ENCODE data around the gene SART1. TPM values are rescaled to one million over a fixed set of nuclear protein-coding genes. Genes with fewer than 3 reads are reported as not detected.

The SART1 gene, protein sequence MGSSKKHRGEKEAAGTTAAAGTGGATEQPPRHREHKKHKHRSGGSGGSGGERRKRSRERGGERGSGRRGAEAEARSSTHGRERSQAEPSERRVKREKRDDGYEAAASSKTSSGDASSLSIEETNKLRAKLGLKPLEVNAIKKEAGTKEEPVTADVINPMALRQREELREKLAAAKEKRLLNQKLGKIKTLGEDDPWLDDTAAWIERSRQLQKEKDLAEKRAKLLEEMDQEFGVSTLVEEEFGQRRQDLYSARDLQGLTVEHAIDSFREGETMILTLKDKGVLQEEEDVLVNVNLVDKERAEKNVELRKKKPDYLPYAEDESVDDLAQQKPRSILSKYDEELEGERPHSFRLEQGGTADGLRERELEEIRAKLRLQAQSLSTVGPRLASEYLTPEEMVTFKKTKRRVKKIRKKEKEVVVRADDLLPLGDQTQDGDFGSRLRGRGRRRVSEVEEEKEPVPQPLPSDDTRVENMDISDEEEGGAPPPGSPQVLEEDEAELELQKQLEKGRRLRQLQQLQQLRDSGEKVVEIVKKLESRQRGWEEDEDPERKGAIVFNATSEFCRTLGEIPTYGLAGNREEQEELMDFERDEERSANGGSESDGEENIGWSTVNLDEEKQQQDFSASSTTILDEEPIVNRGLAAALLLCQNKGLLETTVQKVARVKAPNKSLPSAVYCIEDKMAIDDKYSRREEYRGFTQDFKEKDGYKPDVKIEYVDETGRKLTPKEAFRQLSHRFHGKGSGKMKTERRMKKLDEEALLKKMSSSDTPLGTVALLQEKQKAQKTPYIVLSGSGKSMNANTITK
- 60.3 and 78.4 TPM in 2 replicates for total RNA-seq

DNA sequence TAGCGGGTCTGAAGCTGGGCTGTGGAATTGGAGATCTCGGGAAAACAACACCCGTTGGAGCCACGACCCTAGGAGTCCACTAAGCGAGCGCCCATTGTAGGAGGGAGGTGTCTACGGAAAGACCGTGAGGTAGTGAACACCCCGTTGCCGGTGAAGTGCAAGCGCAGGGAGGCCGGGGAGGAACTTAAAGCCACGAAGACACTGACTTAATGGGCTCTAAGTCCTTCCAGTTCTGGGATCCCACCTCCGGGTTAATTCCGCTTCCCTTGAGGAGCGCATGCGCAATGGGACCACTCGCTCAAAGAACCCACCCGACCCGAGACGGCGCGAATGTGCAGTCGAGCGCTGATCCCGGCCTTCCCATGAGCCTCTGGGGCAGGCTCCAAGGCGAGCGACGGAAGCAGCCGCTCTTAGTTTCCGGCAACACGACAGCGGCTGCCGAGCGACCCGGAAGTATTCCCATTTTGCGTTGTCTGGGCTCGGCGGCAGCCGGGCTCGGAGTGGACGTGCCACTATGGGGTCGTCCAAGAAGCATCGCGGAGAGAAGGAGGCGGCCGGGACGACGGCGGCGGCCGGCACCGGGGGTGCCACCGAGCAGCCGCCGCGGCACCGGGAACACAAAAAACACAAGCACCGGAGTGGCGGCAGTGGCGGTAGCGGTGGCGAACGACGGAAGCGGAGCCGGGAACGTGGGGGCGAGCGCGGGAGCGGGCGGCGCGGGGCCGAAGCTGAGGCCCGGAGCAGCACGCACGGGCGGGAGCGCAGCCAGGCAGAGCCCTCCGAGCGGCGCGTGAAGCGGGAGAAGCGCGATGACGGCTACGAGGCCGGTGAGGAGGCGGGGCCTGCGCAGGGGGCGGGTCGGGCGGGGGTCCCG is at the start of gene SART1:
Gene SART1, plus strand, starts transcription at position 468 of the 874 bp plus-strand sequence. Its CDS starts 47 bp downstream, at position 515.

DNA sequence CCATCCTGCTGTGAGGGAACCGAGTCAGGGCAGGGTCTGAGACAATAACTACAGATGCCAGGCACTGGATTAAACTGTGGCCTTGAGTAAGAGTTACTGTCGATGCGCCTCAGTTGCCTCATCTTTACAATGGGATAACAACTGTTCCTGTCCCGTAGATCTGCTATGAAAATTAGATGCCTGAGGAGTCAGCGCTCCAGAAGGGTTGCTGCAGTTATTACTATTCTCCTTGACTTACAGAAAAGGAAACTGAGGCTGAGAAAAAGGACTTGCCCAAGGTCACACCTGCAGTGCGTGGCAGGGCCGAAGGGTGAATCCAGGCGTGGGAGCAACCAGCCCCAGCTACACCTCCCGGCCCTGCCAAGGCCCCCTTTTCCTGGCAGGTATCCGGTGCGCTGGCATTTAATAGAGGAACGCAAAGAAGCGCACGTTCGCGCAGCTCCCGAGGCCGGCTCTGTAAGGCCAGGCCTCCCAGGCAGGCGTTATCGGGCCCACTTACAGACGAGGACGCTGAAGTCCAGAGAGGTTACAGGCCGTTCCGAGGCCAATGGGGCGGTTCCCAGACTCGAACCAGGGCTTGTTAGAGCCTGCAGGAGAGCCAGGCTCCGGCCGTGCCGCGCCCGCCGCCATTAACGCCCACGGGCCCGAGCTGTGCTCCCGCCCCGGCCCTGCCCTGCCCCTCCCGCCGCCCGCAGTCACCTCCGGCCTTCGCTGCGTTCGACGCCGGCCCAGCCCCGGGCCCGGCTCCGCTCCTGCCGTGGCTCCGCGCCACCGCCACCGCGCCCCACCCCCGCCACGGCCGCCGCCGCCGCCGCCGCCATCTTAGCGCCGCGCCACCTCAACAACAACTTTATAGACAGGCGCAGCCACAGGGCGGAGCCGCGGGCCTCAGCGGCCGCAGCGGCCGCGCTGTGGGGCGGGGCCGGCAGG is 43.1 kb upstream of the SART1 start, which contains the start of gene C11orf68:
Gene C11orf68, minus strand, starts transcription at position 852 of the 930 bp plus-strand sequence. Its CDS starts 31 bp downstream, at position 821.

DNA sequence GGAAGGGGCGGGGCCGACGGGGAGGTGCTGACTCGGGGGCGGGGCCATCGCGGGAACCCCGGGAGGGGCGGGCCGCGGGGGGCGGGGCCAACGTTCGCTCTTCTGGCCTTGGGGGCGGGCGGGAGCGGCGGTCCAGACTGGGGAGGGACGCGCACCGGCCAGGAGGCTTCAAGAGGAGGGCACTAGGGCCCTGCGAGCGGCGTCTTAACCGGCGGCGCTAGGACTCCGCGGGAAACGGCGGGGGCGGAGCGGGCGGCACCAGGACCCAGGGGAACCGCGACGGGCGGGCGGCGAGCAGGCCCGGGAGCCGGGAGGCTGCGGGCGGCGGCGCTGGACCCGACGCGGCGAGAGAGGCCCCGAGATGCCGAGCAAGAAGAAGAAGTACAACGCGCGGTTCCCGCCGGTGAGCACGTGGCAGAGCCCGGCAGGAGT is 42.4 kb upstream of the SART1 start, which contains the start of gene DRAP1:
Gene DRAP1, plus strand, starts transcription at position 286 of the 432 bp plus-strand sequence. Its CDS starts 76 bp downstream, at position 362.

DNA sequence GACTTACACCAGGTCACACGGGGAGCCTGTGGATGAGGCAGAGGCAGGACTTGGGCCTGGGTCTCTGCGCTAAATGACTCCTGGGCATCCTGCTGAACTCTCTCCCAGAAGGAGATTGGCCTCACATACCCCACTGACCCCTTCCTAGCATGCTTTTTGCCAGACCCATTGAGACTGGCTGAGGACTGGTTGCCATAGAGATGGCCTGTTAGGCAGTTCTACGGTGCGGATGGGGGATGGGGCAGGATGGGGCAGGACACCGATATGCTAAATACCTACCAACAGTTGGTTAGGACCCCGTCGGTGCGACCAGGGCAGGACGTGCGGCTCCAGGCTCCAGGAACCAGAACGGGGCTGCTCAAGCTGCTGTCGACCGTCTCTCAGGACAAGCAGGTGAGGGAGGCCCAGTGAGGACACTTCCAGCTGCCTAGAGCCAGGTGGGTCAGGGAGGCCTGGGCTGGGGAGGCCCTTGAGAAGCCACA is 16.1 kb upstream of the SART1 start, which contains the start of gene TSGA10IP:
Gene TSGA10IP, plus strand, starts transcription at position 51 of the 482 bp plus-strand sequence. Its CDS starts 196 bp downstream, at position 247.

DNA sequence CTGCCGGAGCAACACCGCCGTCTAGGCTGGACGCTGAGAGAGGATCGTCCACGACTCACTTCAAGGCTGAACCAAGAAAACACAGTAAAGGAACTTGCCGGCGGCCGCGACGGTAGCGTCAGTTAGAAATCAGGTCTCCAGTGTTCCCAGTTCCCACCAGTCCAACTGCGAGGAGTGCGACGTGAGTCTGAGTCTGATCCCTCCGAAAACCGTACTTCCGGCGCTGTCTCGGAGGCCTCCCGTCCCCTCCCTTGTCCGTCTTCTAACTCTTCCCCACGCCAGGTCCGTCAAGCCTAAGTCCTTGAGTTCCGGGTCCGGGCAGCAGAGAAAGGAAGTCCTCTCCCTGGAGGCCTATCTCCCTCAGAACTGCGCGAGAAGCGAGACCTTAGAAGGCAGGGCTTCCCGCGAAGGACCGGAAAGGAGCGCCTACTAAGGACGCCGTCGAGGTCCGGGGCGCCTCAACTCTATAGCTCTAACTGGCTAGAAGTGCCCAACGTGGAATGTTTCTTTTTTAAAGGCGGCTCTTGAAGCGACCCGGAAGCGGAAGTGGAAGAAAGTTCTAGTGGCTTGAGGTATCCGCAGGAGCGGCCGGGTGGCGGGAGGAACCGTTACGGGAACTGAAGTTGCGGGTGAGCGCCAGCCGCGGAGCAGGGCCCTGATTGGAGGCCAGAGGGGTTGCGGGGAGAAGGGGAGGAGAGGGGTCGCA is 40.6 kb downstream of the SART1 start, which contains the start of the genes BANF1 and EIF1AD:
Gene BANF1, plus strand, starts transcription at position 562 of the 706 bp plus-strand sequence. CDS start 748 bp downstream, outside the sequence.
Gene EIF1AD, minus strand, starts transcription at position 216 of the 706 bp plus-strand sequence. CDS start 1,768 bp downstream, outside the sequence.

DNA sequence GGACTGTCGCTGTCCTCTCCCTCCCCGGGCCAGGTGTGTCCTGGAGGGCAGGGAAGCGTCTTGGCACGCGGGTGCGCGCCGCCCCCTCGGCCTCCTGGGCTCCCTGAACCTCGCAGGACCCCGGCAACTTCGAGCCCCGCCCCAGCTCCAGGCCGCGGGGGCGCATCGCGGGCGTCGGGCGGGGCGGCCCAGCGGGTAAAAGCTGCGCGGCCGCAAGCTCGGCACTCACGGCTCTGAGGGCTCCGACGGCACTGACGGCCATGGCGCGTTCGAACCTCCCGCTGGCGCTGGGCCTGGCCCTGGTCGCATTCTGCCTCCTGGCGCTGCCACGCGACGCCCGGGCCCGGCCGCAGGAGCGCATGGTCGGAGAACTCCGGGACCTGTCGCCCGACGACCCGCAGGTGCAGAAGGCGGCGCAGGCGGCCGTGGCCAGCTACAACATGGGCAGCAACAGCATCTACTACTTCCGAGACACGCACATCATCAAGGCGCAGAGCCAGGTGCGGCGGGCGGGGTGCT is 50.3 kb downstream of the SART1 start, which contains the start of gene CST6:
Gene CST6, plus strand, starts transcription at position 224 of the 519 bp plus-strand sequence. Its CDS starts 37 bp downstream, at position 261.

DNA sequence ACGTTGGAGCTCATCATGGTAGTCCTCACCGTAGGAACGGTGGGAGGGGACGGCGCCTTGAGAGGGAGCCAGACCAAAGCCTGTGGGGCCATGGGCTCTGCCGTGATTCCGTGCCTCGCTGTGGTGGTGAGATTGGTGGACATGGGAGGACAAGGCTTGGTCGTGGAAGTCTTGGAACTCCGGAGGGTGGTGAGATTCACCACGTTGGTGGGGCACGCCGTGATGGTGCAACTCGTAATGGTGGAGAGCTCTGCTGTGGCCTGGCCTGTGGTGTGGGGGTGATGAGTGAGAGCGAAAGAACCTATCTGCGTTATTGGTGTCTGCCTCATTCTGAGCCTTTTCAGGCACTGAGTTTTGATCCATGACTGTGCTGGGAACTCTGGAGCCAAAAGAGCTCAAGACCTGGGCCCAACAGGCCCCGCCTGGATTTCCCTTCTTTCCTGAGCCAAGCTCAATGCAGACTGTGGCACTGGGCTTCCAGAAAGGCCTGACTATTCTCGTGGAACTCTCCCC is 64.5 kb downstream of the SART1 start, which contains the start of gene CATSPER1:
Gene CATSPER1, minus strand, starts transcription at position 463 of the 513 bp plus-strand sequence. Its CDS starts 100 bp downstream, at position 363.

Other genes starting within 250 kb of the SART1 start
- gene KAT5, start 249.5 kb upstream of the SART1 start, total RNA-seq, result 38.0 and 44.3 TPM in 2 replicates
- gene RNASEH2C, start 240.9 kb upstream of the SART1 start, total RNA-seq, result 34.8 and 39.8 TPM in 2 replicates
- 4.0 and 5.5 TPM in 2 replicates for gene AP5B1, start 180.8 kb upstream of the SART1 start, total RNA-seq
- gene OVOL1, start 174.7 kb upstream of the SART1 start, total RNA-seq, result not detected in 2 replicates
- gene SNX32, start 127.8 kb upstream of the SART1 start, total RNA-seq, result 0.65 and 1.3 TPM in 2 replicates
- gene CFL1, start 103.6 kb upstream of the SART1 start, total RNA-seq, result 767 and 912 TPM in 2 replicates
- gene MUS81, start 101.3 kb upstream of the SART1 start, total RNA-seq, result 37.7 and 39.0 TPM in 2 replicates
- 72.7 and 94.0 TPM in 2 replicates for gene EFEMP2, start 88.9 kb upstream of the SART1 start, total RNA-seq
- not detected in 2 replicates for gene CTSW, start 81.9 kb upstream of the SART1 start, total RNA-seq
- gene FIBP, start 73.3 kb upstream of the SART1 start, total RNA-seq, result 160 and 205 TPM in 2 replicates
- 32.4 and 49.1 TPM in 2 replicates for gene CCDC85B, start 71.1 kb upstream of the SART1 start, total RNA-seq
- gene FOSL1, start 61.3 kb upstream of the SART1 start, total RNA-seq, result 2.6 and 4.4 TPM in 2 replicates
- gene C11orf68, start 42.7 kb upstream of the SART1 start, total RNA-seq, result 11.1 and 15.3 TPM in 2 replicates
- 245 and 284 TPM in 2 replicates for gene DRAP1, start 42.3 kb upstream of the SART1 start, total RNA-seq
- gene TSGA10IP, start 16.3 kb upstream of the SART1 start, total RNA-seq, result not detected in 2 replicates
- gene EIF1AD, start 40.4 kb downstream of the SART1 start, total RNA-seq, result 20.8 and 29.0 TPM in 2 replicates
- 9.7 and 19.1 TPM in 2 replicates for gene BANF1, start 40.8 kb downstream of the SART1 start, total RNA-seq
- gene CST6, start 50.3 kb downstream of the SART1 start, total RNA-seq, result 0.14 TPM in 1 of 2 replicates, not detected in the other
- gene CATSPER1, start 64.7 kb downstream of the SART1 start, total RNA-seq, result 0.14 TPM in 1 of 2 replicates, not detected in the other
- gene GAL3ST3, start 87.4 kb downstream of the SART1 start, total RNA-seq, result under 0.01 and 0.14 TPM in 2 replicates
- 81.8 and 115 TPM in 2 replicates for gene SF3B2, start 90.6 kb downstream of the SART1 start, total RNA-seq
- gene PACS1, start 108.5 kb downstream of the SART1 start, total RNA-seq, result 17.9 and 28.0 TPM in 2 replicates